ENCODE results near the gene FAM118B. TPM values are rescaled to one million over a fixed set of nuclear protein-coding genes. Genes with fewer than 3 reads are reported as not detected.

Gene FAM118B
- total and polyA plus RNA-seq, 10 donors = 5.5 to 32.3 (median 17.5) TPM

- WGBS, 5 donors = 45 to 57% (median 51%) methylated on average over 3 of the region's 3 CpGs
- H3K36me3 ChIP-seq = peaks cover 0 to 55% (median 8%) of the 10 kb centered on the region in 6 donors
- H3K4me3 ChIP-seq = no peak overlapping the region
- intact Hi-C loops (cut with DNase I; ENCODE audit: low total_unique reads) = no loop called here
- no peak overlapping the region for H3K27ac ChIP-seq
- TF ChIP-seq POLR2A (IDR thresholded peaks at IDR 0.05) (no peak), POLR2AphosphoS5 (IDR thresholded peaks at IDR 0.05) (no peak), CTCF (IDR thresholded peaks at IDR 0.05 in 8 of 11, conservative IDR thresholded peaks at IDR 0.05 in 3 of 11) (no peak)
- H3K9me3 ChIP-seq = peaks cover 0 to 6% (median 0%) of the 10 kb centered on the region in 8 donors
- DNase-seq = no peak
- no peaks in the 10 kb centered on the region for H3K27me3 ChIP-seq (replicated peaks in 1 of 7)
- H3K4me1 ChIP-seq = no peaks in the 10 kb centered on the region
These were observed 18.4 kb downstream of the FAM118B start for GRCh38 chr11:126229858-126230540.

- H3K9me3 ChIP-seq = no peaks in the 10 kb centered on the region
- no peak for DNase-seq
These were observed 20.3 kb downstream of the FAM118B start for GRCh38 chr11:126231725-126232459.

GRCh38 chr11:126232683-126233082 is 21.1 kb downstream of the FAM118B start:
- Histone ChIP-seq H3K27ac (peak overlapping the region in 2 of 8 donors; percentile 33 to 38), H3K36me3 (peaks cover 0 to 81% (median 16%) of the 10 kb centered on the region in 6 donors), H3K4me1 (no peaks in the 10 kb centered on the region), H3K27me3 (replicated peaks in 1 of 7) (no peaks in the 10 kb centered on the region), H3K9me3 (no peaks in the 10 kb centered on the region), H3K4me3 (no peak overlapping the region)
- no peak for DNase-seq
- TF ChIP-seq POLR2AphosphoS5 (IDR thresholded peaks at IDR 0.05) (no peak), CTCF (IDR thresholded peaks at IDR 0.05 in 8 of 11, conservative IDR thresholded peaks at IDR 0.05 in 3 of 11) (no peak), POLR2A (IDR thresholded peaks at IDR 0.05) (no peak)
- intact Hi-C loops (cut with DNase I; ENCODE audit: low total_unique reads) = no loop called here
- 89 to 95% (median 92%) methylated on average over 3 of the region's 3 CpGs for WGBS, 5 donors

More at GRCh38 chr11:126231725-126232459, 20.3 kb downstream of the FAM118B start:
- no peaks in the 10 kb centered on the region for H3K27me3 ChIP-seq (replicated peaks in 1 of 7)
- TF ChIP-seq POLR2A (IDR thresholded peaks at IDR 0.05) (no peak), CTCF (IDR thresholded peaks at IDR 0.05 in 8 of 11, conservative IDR thresholded peaks at IDR 0.05 in 3 of 11) (no peak), POLR2AphosphoS5 (IDR thresholded peaks at IDR 0.05) (no peak)
- intact Hi-C loops (cut with DNase I; ENCODE audit: low total_unique reads) = no loop called here
- peaks cover 0 to 74% (median 16%) of the 10 kb centered on the region in 6 donors for H3K36me3 ChIP-seq
- WGBS, 5 donors = 68 to 79% (median 76%) methylated on average over 6 of the region's 6 CpGs
- peak overlapping the region in 4 of 8 donors; percentile 33 to 43 (median 40) for H3K27ac ChIP-seq
- no peak overlapping the region for H3K4me3 ChIP-seq
- no peaks in the 10 kb centered on the region for H3K4me1 ChIP-seq

- WGBS, 5 donors = 82 to 100% (median 97%) methylated on average over 4 of the region's 4 CpGs
- no peak overlapping the region for H3K27ac ChIP-seq
- H3K27me3 ChIP-seq (replicated peaks in 1 of 7) = no peaks in the 10 kb centered on the region
- no peak overlapping the region for H3K4me3 ChIP-seq
- H3K9me3 ChIP-seq = no peaks in the 10 kb centered on the region
- no peak for DNase-seq
- H3K36me3 ChIP-seq = peaks cover 0 to 82% (median 22%) of the 10 kb centered on the region in 6 donors
- no peaks in the 10 kb centered on the region for H3K4me1 ChIP-seq
- intact Hi-C loops (cut with DNase I; ENCODE audit: low total_unique reads) = no loop called here
- no peak for TF ChIP-seq POLR2AphosphoS5 (IDR thresholded peaks at IDR 0.05)
- TF ChIP-seq CTCF (IDR thresholded peaks at IDR 0.05 in 8 of 11, conservative IDR thresholded peaks at IDR 0.05 in 3 of 11) = no peak
- TF ChIP-seq POLR2A (IDR thresholded peaks at IDR 0.05) = no peak
These were observed 21.8 kb downstream of the FAM118B start for GRCh38 chr11:126233391-126233790.

Data from spleen (tissue), 11 donors.